ENCODE measurements around the gene TMEM37. TPM values are rescaled to one million over a fixed set of nuclear protein-coding genes. Genes with fewer than 3 reads are reported as not detected.

TMEM37 gene
- total RNA-seq, 1 experiment from 2014 or later: 4.2 TPM

GRCh38 chr2:119477113-119477505 is 45.5 kb downstream of the TMEM37 start:
- peaks cover 6% of the 10 kb centered on the region for H3K27me3 Mint-ChIP-seq (ENCODE audit: low read depth)
- H4K91ac ChIP-seq (ENCODE audit: insufficient read length, low read depth, low read length): no peak overlapping the region
- no peak overlapping the region for H4K5ac ChIP-seq (ENCODE audit: insufficient read length, low read depth, low read length)
- no peak overlapping the region for H2BK120ac ChIP-seq (ENCODE audit: low read depth, low read length, poor library complexity, severe bottlenecking)
- no peak overlapping the region for H3K18ac ChIP-seq (ENCODE audit: insufficient read length, low read depth, low read length)
- no peak overlapping the region for H2BK15ac ChIP-seq (ENCODE audit: low read depth, low read length)
- no peak overlapping the region for H3K14ac ChIP-seq (ENCODE audit: insufficient read depth, low read length)
- H3K56ac ChIP-seq (ENCODE audit: insufficient read length, low read depth, low read length): no peak overlapping the region
- H3K79me1 ChIP-seq (ENCODE audit: insufficient read depth, low read depth, low read length, poor library complexity, severe bottlenecking): no peaks in the 10 kb centered on the region
- no peak overlapping the region for H2BK5ac ChIP-seq (ENCODE audit: insufficient read length, low read length)
- H3K23ac ChIP-seq (ENCODE audit: insufficient read length, low read depth, low read length): no peak overlapping the region
- H2BK12ac ChIP-seq (ENCODE audit: insufficient read length, low read depth, low read length): no peak overlapping the region
- H4K8ac ChIP-seq (replicated peaks; ENCODE audit: insufficient read length, low read depth, low read length): no peak overlapping the region
- H3K4me1 Mint-ChIP-seq: peaks cover 9 to 31% of the 10 kb centered on the region in 2 experiments
- H3K27ac ChIP-seq (ENCODE audit: insufficient read length, low read depth, low read length): no peak overlapping the region
- H2AFZ ChIP-seq (ENCODE audit: low read length): no peak overlapping the region
- no peak overlapping the region for H3K4me2 ChIP-seq (ENCODE audit: insufficient read depth, insufficient read length, low read length)
- no peak for TF ChIP-seq CTCF (conservative IDR thresholded peaks at IDR 0.05)
- H3K4ac ChIP-seq (ENCODE audit: low read depth, low read length): no peak overlapping the region
- H2BK20ac ChIP-seq (ENCODE audit: low read depth, low read length, poor library complexity, severe bottlenecking): no peak overlapping the region
- no peak overlapping the region for H3K27ac Mint-ChIP-seq
- H3K79me2 ChIP-seq (ENCODE audit: insufficient read depth, low read length): no peaks in the 10 kb centered on the region
- H3K4me1 ChIP-seq (ENCODE audit: insufficient read depth, low read length): no peaks in the 10 kb centered on the region
- no peaks in the 10 kb centered on the region for H3K23me2 ChIP-seq (ENCODE audit: insufficient read length, low read depth, low read length, poor library complexity, severe bottlenecking)
- no peak overlapping the region for H3T11ph ChIP-seq (ENCODE audit: low read length)
- H2AK5ac ChIP-seq (ENCODE audit: insufficient read length, low read length): no peak overlapping the region
- H3K36me3 Mint-ChIP-seq (ENCODE audit: insufficient read depth in 1 of 3, low read depth in 3 of 3): no peaks in the 10 kb centered on the region
- no peak overlapping the region for H3K9ac ChIP-seq (ENCODE audit: extremely low read depth, insufficient read length, low read length)
- H3K9me3 ChIP-seq (ENCODE audit: control insufficient read depth, low read depth, low read length): no peaks in the 10 kb centered on the region
- H4K20me1 ChIP-seq (ENCODE audit: control insufficient read depth, insufficient read depth, insufficient read length): no peaks in the 10 kb centered on the region
- no peak overlapping the region for H3K4me3 Mint-ChIP-seq
- H3K9me3 Mint-ChIP-seq: no peaks in the 10 kb centered on the region; a peak in 1 of 5 replicates
- DNase-seq: peak; percentile 22
- H3K27me3 ChIP-seq (ENCODE audit: insufficient read depth, low read length): no peaks in the 10 kb centered on the region
- no CpG with 5 or more reads among the region's 9 CpGs for WGBS (ENCODE audit: extremely low coverage, insufficient read length, low lambda C conversion rate)
